Naive thymus-derived CD4-positive, alpha-beta T cell (primary cell): ENCODE measurements around the gene PQBP1. TPM values are rescaled to one million over a fixed set of nuclear protein-coding genes. Genes with fewer than 3 reads are reported as not detected.
A peak's percentile ranks its signal among the peaks of the same experiment; 100 is the strongest.

Experiments used
- ATAC-seq: fragments of 150-1000 bp; cut with Tn5 transposase; 2 replicates; pipeline ENCODE4 v1.10.0; 2021; ENCODE audit warnings: mild to moderate bottlenecking, moderate library complexity
- CTCF ChIA-PET: fragments of 350-600 bp; sonication (Branson Sonifier 250); formaldehyde crosslinking; loops from one replicate; lab custom pipeline; 2021; ENCODE audit warnings: antibody characterized with exemption; lab: Charles Lee
- POLR2A ChIA-PET: fragments of 350-600 bp; sonication (Branson Sonifier 250); formaldehyde crosslinking; loops from one replicate; lab custom pipeline; 2021; ENCODE audit warnings: antibody characterized with exemption, inconsistent platforms; lab: Charles Lee
- DNase-seq, 9 donors: peaks; one replicate each; pipeline versions ENCODE4 v3.0.0 to v3.0.0-alpha.2; 2020 to 2022; ENCODE audit warnings: mixed read lengths in 1 of 9
- H3K27ac ChIP-seq: one replicate; pipeline ENCODE4 v1.7.0; 2013; ENCODE audit warnings: mild to moderate bottlenecking, low read depth, low read length, moderate library complexity
- H3K27me3 ChIP-seq, 2 donors: one replicate each; pipeline ENCODE4 v1.7.0; 2013; ENCODE audit warnings: low read length in 2 of 2, mild to moderate bottlenecking in 2 of 2, moderate library complexity in 2 of 2; ENCODE audit not compliant: control insufficient read depth in 2 of 2, insufficient read depth in 2 of 2
- H3K36me3 ChIP-seq, 3 experiments: 1 replicate in 2 of 3; 2 replicates in 1 of 3; pipeline ENCODE4 v1.7.0; 2013; ENCODE audit warnings: low read length in 3 of 3, mild to moderate bottlenecking in 3 of 3, moderate library complexity in 1 of 3; ENCODE audit not compliant: insufficient read depth in 3 of 3, control insufficient read depth in 2 of 3
- H3K4me1 ChIP-seq, 2 donors: one replicate each; pipeline ENCODE4 v1.7.0; 2013; ENCODE audit warnings: low read length in 2 of 2, mild to moderate bottlenecking in 2 of 2, moderate library complexity in 1 of 2; ENCODE audit not compliant: control insufficient read depth in 2 of 2, insufficient read depth in 2 of 2
- H3K4me3 ChIP-seq: 2 replicates; pipeline ENCODE4 v1.7.0; 2013; ENCODE audit warnings: mild to moderate bottlenecking, low read length
- H3K9me3 ChIP-seq, 3 experiments: 1 replicate in 2 of 3; 2 replicates in 1 of 3; pipeline ENCODE4 v1.7.0; 2013; ENCODE audit warnings: low read length in 3 of 3; ENCODE audit not compliant: control insufficient read depth in 2 of 3
- H3K27ac Mint-ChIP-seq, 9 donors: one replicate each; pipeline ENCODE4 v1.8.0; 2020 to 2022; ENCODE audit warnings: mixed read lengths in 9 of 9, mild to moderate bottlenecking in 8 of 9, moderate library complexity in 5 of 9, inconsistent platforms in 2 of 9
- H3K27me3 Mint-ChIP-seq, 5 donors: one replicate each; pipeline ENCODE4 v1.8.0; 2021 to 2022; ENCODE audit warnings: mixed read lengths in 5 of 5, mild to moderate bottlenecking in 1 of 5
- H3K36me3 Mint-ChIP-seq, 5 donors: one replicate each; pipeline ENCODE4 v1.8.0; 2020 to 2022; ENCODE audit warnings: mixed read lengths in 5 of 5, mild to moderate bottlenecking in 3 of 5, inconsistent platforms in 1 of 5
- H3K4me1 Mint-ChIP-seq, 7 donors: one replicate each; pipeline ENCODE4 v1.8.0; 2020 to 2022; ENCODE audit warnings: mixed read lengths in 7 of 7, mild to moderate bottlenecking in 3 of 7, inconsistent platforms in 1 of 7
- H3K4me3 Mint-ChIP-seq, 10 donors: one replicate each; pipeline ENCODE4 v1.8.0; 2020 to 2022; ENCODE audit warnings: mild to moderate bottlenecking in 10 of 10, mixed read lengths in 10 of 10, moderate library complexity in 6 of 10, inconsistent platforms in 2 of 10
- H3K9me3 Mint-ChIP-seq, 11 donors: one replicate each; pipeline ENCODE4 v1.8.0; 2020 to 2022; ENCODE audit warnings: mixed read lengths in 11 of 11, mild to moderate bottlenecking in 4 of 11, inconsistent platforms in 1 of 11, moderate library complexity in 1 of 11
- intact Hi-C, 2 donors: fragments of 100-400 bp; cut with micrococcal nuclease; formaldehyde crosslinking; loops; one replicate each; pipeline ENCODE4 v1.15.1; 2023
- polyA plus RNA-seq, 2 donors: library from polyadenylated mRNA; unstranded; fragments of 300-500 nt; fragmentation: Illumina TruSeq; gene quantifications; one replicate each; pipeline ENCODE4 v1.2.3, GENCODE V29; 2021
- total RNA-seq, 6 experiments: library from RNA in 5 of 6; stranded (reverse) in 5 of 6; gene quantifications; 1 replicate in 5 of 6; 2 replicates in 1 of 6; pipeline ENCODE4 v1.2.3 and lab custom pipeline; 2021 to 2026

The PQBP1 gene
- total and polyA plus RNA-seq, 7 experiments from 2014 or later = 64.1 to 125 (median 80.3) TPM

GRCh38 chrX:48903290-48903689 lies 5.6 kb downstream of the PQBP1 start:
- no peaks in the 10 kb centered on the region for H3K27me3 Mint-ChIP-seq
- peaks cover 0 to 8% (median 6%) of the 10 kb centered on the region in 5 donors for H3K36me3 Mint-ChIP-seq
- Histone ChIP-seq H3K27ac (no peak overlapping the region), H3K4me1 (peaks cover 6 to 10% of the 10 kb centered on the region in 2 donors), H3K4me3 (no peak overlapping the region), H3K27me3 (no peaks in the 10 kb centered on the region), H3K9me3 (no peaks in the 10 kb centered on the region), H3K36me3 (peaks cover 4 to 60% (median 6%) of the 10 kb centered on the region in 3 experiments)
- POLR2A ChIA-PET = interaction anchor here (1.4 to 3.2 kb wide), 3 partner anchors 9 to 34 kb away, joined by 7 to 10 read pairs (median 9); partner anchors contain the start of gene SLC35A2
- H3K27ac Mint-ChIP-seq = peak overlapping the region in 2 of 9 donors; percentile 15 to 25
- intact Hi-C loops = no loop called here
- H3K4me3 Mint-ChIP-seq = no peak overlapping the region
- CTCF ChIA-PET = no interaction called here
- DNase-seq (no peak), ATAC-seq (no peak)
- H3K9me3 Mint-ChIP-seq = peaks cover 0 to 1% (median 0%) of the 10 kb centered on the region in 11 donors
- H3K4me1 Mint-ChIP-seq = peaks cover 0 to 13% (median 3%) of the 10 kb centered on the region in 7 donors

GRCh38 chrX:48904180-48904579 lies 6.5 kb downstream of the PQBP1 start:
- peaks cover 4 to 60% (median 6%) of the 10 kb centered on the region in 3 experiments for H3K36me3 ChIP-seq

GRCh38 chrX:48904626-48905025 lies 6.9 kb downstream of the PQBP1 start:
- no peaks in the 10 kb centered on the region for H3K9me3 ChIP-seq
- no peaks in the 10 kb centered on the region for H3K9me3 Mint-ChIP-seq
- H3K27ac Mint-ChIP-seq = no peak overlapping the region
- no peak overlapping the region for H3K27ac ChIP-seq
- CTCF ChIA-PET = no interaction called here
- no peak for DNase-seq
- H3K4me1 Mint-ChIP-seq = peaks cover 0 to 7% (median 2%) of the 10 kb centered on the region in 7 donors
- ATAC-seq = no peak
- POLR2A ChIA-PET = interaction anchor here (1.4 kb wide), 1 partner anchor 33 kb away, joined by 7 read pairs; no protein-coding TSS in a partner anchor
- H3K4me1 ChIP-seq = peaks cover 0 to 2% of the 10 kb centered on the region in 2 donors
- no peaks in the 10 kb centered on the region for H3K27me3 Mint-ChIP-seq
- peaks cover 4 to 60% (median 6%) of the 10 kb centered on the region in 3 experiments for H3K36me3 ChIP-seq
- no peak overlapping the region for H3K4me3 Mint-ChIP-seq
- no peaks in the 10 kb centered on the region for H3K27me3 ChIP-seq
- no peak overlapping the region for H3K4me3 ChIP-seq
- H3K36me3 Mint-ChIP-seq = peaks cover 0 to 13% (median 6%) of the 10 kb centered on the region in 5 donors
- intact Hi-C loops = no loop called here

More at GRCh38 chrX:48904180-48904579, 6.5 kb downstream of the PQBP1 start:
- H3K27me3 ChIP-seq = no peaks in the 10 kb centered on the region
- H3K9me3 ChIP-seq = no peaks in the 10 kb centered on the region
- H3K4me1 Mint-ChIP-seq = peaks cover 0 to 9% (median 2%) of the 10 kb centered on the region in 7 donors
- CTCF ChIA-PET = no interaction called here
- POLR2A ChIA-PET = interaction anchor here (1.4 to 2.4 kb wide), 2 partner anchors 8 to 33 kb away, joined by 7 to 10 read pairs; partner anchors contain the start of gene SLC35A2
- H3K27ac Mint-ChIP-seq = peak overlapping the region in 4 of 9 donors; percentile 15 to 56 (median 24)
- no peaks in the 10 kb centered on the region for H3K27me3 Mint-ChIP-seq
- intact Hi-C loops = no loop called here
- ATAC-seq (no peak), DNase-seq (no peak)
- no peak overlapping the region for H3K27ac ChIP-seq
- H3K9me3 Mint-ChIP-seq = no peaks in the 10 kb centered on the region
- peaks cover 0 to 13% (median 6%) of the 10 kb centered on the region in 5 donors for H3K36me3 Mint-ChIP-seq
- no peak overlapping the region for H3K4me3 ChIP-seq
- H3K4me1 ChIP-seq = peaks cover 3 to 6% of the 10 kb centered on the region in 2 donors
- H3K4me3 Mint-ChIP-seq = no peak overlapping the region

DNA sequence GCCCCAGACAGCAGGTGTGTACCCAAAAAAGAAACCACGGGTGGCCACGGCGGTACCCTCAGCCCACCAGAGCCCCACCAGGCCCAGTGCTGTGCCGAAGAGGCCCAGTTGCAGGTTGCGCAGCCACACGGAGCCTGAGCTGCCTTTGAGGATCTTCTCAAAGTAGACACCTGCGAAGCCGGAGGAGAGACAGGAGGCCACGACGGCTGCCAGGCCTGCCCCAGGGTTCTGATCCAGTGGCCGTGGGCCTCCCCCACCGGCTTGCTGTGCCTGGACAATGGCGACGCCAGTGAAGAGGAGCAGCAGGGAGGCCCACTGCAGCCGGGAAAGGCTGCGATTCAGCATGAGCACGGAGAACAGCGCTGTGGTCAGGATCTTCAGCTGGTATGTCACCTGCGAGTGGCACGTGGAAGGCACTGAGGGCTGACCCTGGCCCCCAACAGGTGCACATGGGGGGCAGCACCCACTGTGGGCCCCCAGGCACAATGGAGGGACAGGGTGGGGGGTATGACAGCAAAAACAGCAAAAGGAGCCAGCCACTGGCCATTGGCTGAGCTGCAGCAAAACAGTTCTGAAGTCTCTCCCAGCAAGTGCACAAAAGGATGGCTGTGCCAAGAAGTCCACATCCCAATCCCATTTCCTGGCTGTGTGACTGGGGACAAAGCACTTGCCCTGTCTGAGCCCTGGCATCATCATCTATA lies 7.5 kb downstream of the PQBP1 start:
- no peaks in the 10 kb centered on the region for H3K9me3 ChIP-seq
- H3K4me1 Mint-ChIP-seq = peaks cover 0 to 7% (median 2%) of the 10 kb centered on the region in 7 donors
- intact Hi-C loops = no loop called here
- no peaks in the 10 kb centered on the region for H3K27me3 Mint-ChIP-seq
- no peak overlapping the region for H3K27ac Mint-ChIP-seq
- ChIA-PET POLR2A (no interaction called here), CTCF (interaction anchor here (0.9 kb wide), 1 partner anchor 7 kb away, joined by 3 read pairs; the partner anchor contains the start of genes PQBP1 and TIMM17B)
- DNase-seq (no peak), ATAC-seq (no peak)
- H3K36me3 Mint-ChIP-seq = peaks cover 0 to 13% (median 6%) of the 10 kb centered on the region in 5 donors
- no peak overlapping the region for H3K27ac ChIP-seq
- H3K4me3 Mint-ChIP-seq = no peak overlapping the region
- no peaks in the 10 kb centered on the region for H3K9me3 Mint-ChIP-seq
- no peak overlapping the region for H3K4me3 ChIP-seq
- peaks cover 4 to 60% (median 6%) of the 10 kb centered on the region in 3 experiments for H3K36me3 ChIP-seq
- no peaks in the 10 kb centered on the region for H3K27me3 ChIP-seq
- H3K4me1 ChIP-seq = peaks cover 2% of the 10 kb centered on the region in 2 donors

DNA sequence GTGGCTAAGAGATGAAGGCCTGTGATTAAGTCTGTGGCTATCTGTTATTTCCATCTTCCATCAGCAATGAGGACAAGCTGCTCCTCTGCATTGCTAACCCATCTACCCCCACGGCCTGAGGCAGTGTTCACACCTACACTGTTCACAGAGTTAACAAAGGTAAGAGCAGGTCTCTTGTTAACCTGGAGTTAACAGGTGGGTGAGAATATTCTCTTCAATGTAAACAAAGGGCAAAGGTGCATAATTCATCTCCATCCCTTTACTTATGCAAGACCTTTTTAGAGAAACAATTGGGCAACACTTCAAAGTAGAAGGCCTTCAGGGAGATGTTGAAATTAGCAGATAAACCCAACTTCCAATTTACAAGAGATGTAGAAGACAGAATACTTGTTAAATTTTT lies 10.9 kb downstream of the PQBP1 start:
- no peak overlapping the region for H3K4me3 ChIP-seq
- peaks cover 13 to 15% of the 10 kb centered on the region in 2 donors for H3K4me1 ChIP-seq
- peaks cover under 1 to 37% (median 3%) of the 10 kb centered on the region in 3 experiments for H3K36me3 ChIP-seq
- no peaks in the 10 kb centered on the region for H3K9me3 ChIP-seq
- DNase-seq (no peak), ATAC-seq (no peak)
- no peaks in the 10 kb centered on the region for H3K27me3 ChIP-seq
- intact Hi-C loops = no loop called here
- Mint-ChIP-seq H3K36me3 (peaks cover 0 to 16% (median 10%) of the 10 kb centered on the region in 5 donors), H3K4me3 (peak overlapping the region in 1 of 10 donors; percentile 14), H3K4me1 (peaks cover 17 to 36% (median 29%) of the 10 kb centered on the region in 7 donors), H3K27me3 (peaks cover 0 to 3% (median 0%) of the 10 kb centered on the region in 5 donors), H3K27ac (peak overlapping the region in 1 of 9 donors; percentile 63), H3K9me3 (peaks cover 0 to 12% (median 0%) of the 10 kb centered on the region in 11 donors)
- H3K27ac ChIP-seq = no peak overlapping the region
- CTCF ChIA-PET = no interaction called here
- POLR2A ChIA-PET = interaction anchor here (1.6 kb wide), 1 partner anchor 50 kb away, joined by 4 read pairs; no protein-coding TSS in a partner anchor

DNA sequence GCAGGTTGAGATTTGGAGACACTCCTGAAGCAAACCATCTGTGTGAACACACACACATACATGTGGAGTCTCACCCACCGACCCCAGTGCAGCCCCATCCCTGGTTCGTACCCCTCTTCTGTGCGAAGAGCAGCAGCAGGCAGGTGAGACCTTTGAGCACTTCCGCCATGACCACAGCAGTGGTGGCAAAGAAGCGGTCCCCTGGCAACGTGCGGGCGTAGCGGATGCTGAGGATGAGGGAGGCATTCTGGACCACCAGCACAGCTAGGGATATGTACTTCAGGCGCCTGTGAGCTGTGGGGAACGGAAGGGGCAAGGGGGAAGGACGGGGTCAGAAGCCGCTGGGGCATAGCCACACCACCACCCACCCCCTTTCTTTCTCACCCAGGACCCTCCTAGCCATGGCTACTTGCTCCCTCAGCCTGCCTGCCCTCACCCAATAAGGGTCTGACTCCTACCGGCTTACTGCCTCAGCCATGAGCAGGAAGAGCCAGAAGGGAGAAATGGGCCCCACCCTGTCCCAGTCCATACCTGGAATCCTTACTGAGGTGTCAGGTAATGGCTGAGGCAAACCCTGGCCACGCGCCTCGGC lies 12.1 kb downstream of the PQBP1 start:
- H3K9me3 ChIP-seq = no peaks in the 10 kb centered on the region
- no peak overlapping the region for H3K4me3 ChIP-seq
- Mint-ChIP-seq H3K36me3 (peaks cover 0 to 20% (median 13%) of the 10 kb centered on the region in 5 donors), H3K4me3 (peak overlapping the region in 2 of 10 donors; percentile 90 to 96), H3K9me3 (peaks cover 0 to 12% (median 0%) of the 10 kb centered on the region in 11 donors), H3K4me1 (peaks cover 20 to 48% (median 41%) of the 10 kb centered on the region in 7 donors), H3K27me3 (peaks cover 0 to 3% (median 0%) of the 10 kb centered on the region in 5 donors), H3K27ac (peak overlapping the region in 3 of 9 donors; percentile 46 to 94 (median 86))
- intact Hi-C loops = loop anchor here (2.0 to 5.0 kb wide), 2 partner anchors 49 to 197 kb away; no protein-coding TSS in a partner anchor
- H3K27me3 ChIP-seq = no peaks in the 10 kb centered on the region
- H3K27ac ChIP-seq = no peak overlapping the region
- ChIA-PET CTCF (no interaction called here), POLR2A (interaction anchor here (0.7 to 1.6 kb wide), 3 partner anchors 9 to 267 kb away, joined by 3 to 4 read pairs (median 3); no protein-coding TSS in a partner anchor)
- ATAC-seq = no peak
- peaks cover 13 to 37% (median 15%) of the 10 kb centered on the region in 3 experiments for H3K36me3 ChIP-seq
- no peak for DNase-seq
- H3K4me1 ChIP-seq = peaks cover 22 to 26% of the 10 kb centered on the region in 2 donors
